CD4-positive, alpha-beta T cell (primary cell): ENCODE measurements around the gene NPC1L1. TPM values are rescaled to one million over a fixed set of nuclear protein-coding genes. Genes with fewer than 3 reads are reported as not detected.

ENCODE experiments used
- ATAC-seq: fragments of 200-7000 bp; cut with Tn5 transposase; one replicate; pipeline ENCODE4 v1.10.0; 2022; ENCODE audit warnings: mild to moderate bottlenecking; ENCODE audit not compliant: poor library complexity
- CTCF ChIA-PET: fragments of 350-600 bp; sonication (Branson Sonifier 250); formaldehyde crosslinking; loops from one replicate; lab custom pipeline; 2021; ENCODE audit warnings: antibody characterized with exemption, inconsistent platforms; lab: Charles Lee
- POLR2A ChIA-PET: fragments of 350-600 bp; sonication (Branson Sonifier 250); formaldehyde crosslinking; loops from one replicate; lab custom pipeline; 2021; ENCODE audit warnings: antibody characterized with exemption, inconsistent platforms; lab: Charles Lee
- DNase-seq, 14 experiments: peaks; one replicate each; pipeline ENCODE4 v3.0.0-alpha.2; 2013 to 2020; ENCODE audit warnings: mixed read lengths in 2 of 14
- H3K27ac ChIP-seq, 2 donors: one replicate each; pipeline versions ENCODE4 v1.5.1 to v1.7.0; 2013; ENCODE audit warnings: low read length in 2 of 2, low read depth in 1 of 2, mild to moderate bottlenecking in 1 of 2
- H3K27me3 ChIP-seq, 2 experiments: 1 replicate in 1 of 2; 2 replicates in 1 of 2; pipeline versions ENCODE4 v1.6.1 to v1.7.0; 2013; ENCODE audit warnings: low read length in 2 of 2, control low read depth in 1 of 2, mild to moderate bottlenecking in 1 of 2, moderate library complexity in 1 of 2; ENCODE audit not compliant: insufficient read depth in 2 of 2, control insufficient read depth in 1 of 2
- H3K36me3 ChIP-seq: one replicate; pipeline ENCODE4 v1.6.1; 2013; ENCODE audit warnings: low read length, control low read depth; ENCODE audit not compliant: insufficient read depth
- H3K4me1 ChIP-seq: one replicate; pipeline ENCODE4 v1.6.1; 2013; ENCODE audit warnings: low read length, control low read depth; ENCODE audit not compliant: insufficient read depth
- H3K4me3 ChIP-seq: one replicate; pipeline ENCODE4 v1.5.1; 2013; ENCODE audit warnings: mild to moderate bottlenecking, low read length, moderate library complexity
- H3K9me3 ChIP-seq, 2 experiments: 1 replicate in 1 of 2; 2 replicates in 1 of 2; pipeline versions ENCODE4 v1.6.1 to v1.7.0; 2013; ENCODE audit warnings: low read length in 2 of 2, mild to moderate bottlenecking in 2 of 2, control low read depth in 1 of 2, moderate library complexity in 1 of 2; ENCODE audit not compliant: control insufficient read depth in 1 of 2, insufficient read depth in 1 of 2
- H3K27ac Mint-ChIP-seq: one replicate; pipeline ENCODE4 v1.8.0; 2020; ENCODE audit warnings: mixed read lengths
- H3K27me3 Mint-ChIP-seq: one replicate; pipeline ENCODE4 v1.8.0; 2021; ENCODE audit warnings: mixed read lengths
- H3K36me3 Mint-ChIP-seq: one replicate; pipeline ENCODE4 v1.8.0; 2021; ENCODE audit warnings: low read depth, mixed read lengths
- H3K4me1 Mint-ChIP-seq: one replicate; pipeline ENCODE4 v1.8.0; 2021; ENCODE audit warnings: low read depth, mixed read lengths
- H3K4me3 Mint-ChIP-seq: one replicate; pipeline ENCODE4 v1.8.0; 2020; ENCODE audit warnings: mild to moderate bottlenecking, mixed read lengths
- H3K9me3 Mint-ChIP-seq: one replicate; pipeline ENCODE4 v1.8.0; 2020; ENCODE audit warnings: mixed read lengths
- CTCF ChIP-seq: fragments of 200-600 bp; IDR thresholded peaks from one replicate; pipeline ENCODE4 v1.8.0; 2022; ENCODE audit warnings: antibody characterized with exemption, mild to moderate bottlenecking
- intact Hi-C, 2 experiments: fragments of 100-400 bp; cut with DNase I in 1 of 2; cut with micrococcal nuclease in 1 of 2; formaldehyde crosslinking; loops; one replicate each; pipeline versions ENCODE4 v1.15.1 to v1.9.0; 2023 to 2025; cut with DNase I, micrococcal nuclease
- total RNA-seq, 174 experiments: library from RNA in 2 of 174; stranded (reverse) in 2 of 174; gene quantifications; one replicate each; pipeline ENCODE4 v1.2.3 and lab custom pipeline; 2021 to 2026

The NPC1L1 gene
- total RNA-seq, 2 experiments from 2014 or later, result 0.08 TPM; not detected in 1

- TF ChIP-seq CTCF, result no peak
- Histone ChIP-seq H3K27ac (no peak overlapping the region), H3K4me1 (no peaks in the 10 kb centered on the region), H3K9me3 (peaks cover 0 to 5% of the 10 kb centered on the region in 2 experiments), H3K27me3 (no peaks in the 10 kb centered on the region), H3K36me3 (no peaks in the 10 kb centered on the region), H3K4me3 (no peak overlapping the region)
- intact Hi-C loops, result no loop called here
- ChIA-PET CTCF (no interaction called here), POLR2A (no interaction called here)
- ATAC-seq, result no peak
- Mint-ChIP-seq H3K27me3 (peaks cover 19% of the 10 kb centered on the region), H3K4me1 (no peaks in the 10 kb centered on the region), H3K4me3 (no peak overlapping the region), H3K36me3 (no peaks in the 10 kb centered on the region), H3K9me3 (peaks cover 3% of the 10 kb centered on the region), H3K27ac (no peak overlapping the region)
- DNase-seq, result peak in 1 of 14 experiments; percentile 5
These were observed 35.5 kb downstream of the NPC1L1 start for GRCh38 chr7:44505595-44505994.

- H3K4me3 Mint-ChIP-seq, result no peak overlapping the region
- intact Hi-C loops, result loop anchor here in 1 of 2 experiments (10.0 kb wide), 1 partner anchor 246 kb away; the partner anchor contains the start of gene ZMIZ2
- ChIA-PET CTCF (interaction anchor here (0.6 kb wide), 1 partner anchor 56 kb away, joined by 3 read pairs; no protein-coding TSS in a partner anchor), POLR2A (no interaction called here)
- no peaks in the 10 kb centered on the region for H3K27me3 ChIP-seq
- peaks cover 13% of the 10 kb centered on the region for H3K27me3 Mint-ChIP-seq
- no peaks in the 10 kb centered on the region for H3K9me3 ChIP-seq
- DNase-seq, result no peak
- H3K4me3 ChIP-seq, result no peak overlapping the region
- TF ChIP-seq CTCF, result no peak
- no peaks in the 10 kb centered on the region for H3K9me3 Mint-ChIP-seq
- no peaks in the 10 kb centered on the region for H3K4me1 Mint-ChIP-seq
- no peak overlapping the region for H3K27ac ChIP-seq
- no peak for ATAC-seq
- no peaks in the 10 kb centered on the region for H3K4me1 ChIP-seq
- no peak overlapping the region for H3K27ac Mint-ChIP-seq
- H3K36me3 ChIP-seq, result no peaks in the 10 kb centered on the region
- no peaks in the 10 kb centered on the region for H3K36me3 Mint-ChIP-seq
These were observed 42.7 kb downstream of the NPC1L1 start for GRCh38 chr7:44498230-44498954.

GRCh38 chr7:44497155-44498027 is 43.7 kb downstream of the NPC1L1 start:
- ChIA-PET CTCF (no interaction called here), POLR2A (no interaction called here)
- Mint-ChIP-seq H3K36me3 (no peaks in the 10 kb centered on the region), H3K4me3 (no peak overlapping the region), H3K27me3 (peaks cover 10% of the 10 kb centered on the region), H3K9me3 (no peaks in the 10 kb centered on the region), H3K4me1 (no peaks in the 10 kb centered on the region), H3K27ac (no peak overlapping the region)
- TF ChIP-seq CTCF, result no peak
- no peak overlapping the region for H3K27ac ChIP-seq
- no peak for ATAC-seq
- no peaks in the 10 kb centered on the region for H3K27me3 ChIP-seq
- no peaks in the 10 kb centered on the region for H3K4me1 ChIP-seq
- no peak for DNase-seq
- no peaks in the 10 kb centered on the region for H3K9me3 ChIP-seq
- H3K36me3 ChIP-seq, result no peaks in the 10 kb centered on the region
- H3K4me3 ChIP-seq, result no peak overlapping the region
- intact Hi-C loops, result loop anchor here in 1 of 2 experiments (10.0 kb wide), 1 partner anchor 247 kb away; the partner anchor contains the start of gene ZMIZ2
